Parathyroid adenoma (tissue), 2 donors: Measurements from ENCODE around the gene CCDC85C.

Source experiments
- H2AFZ ChIP-seq: fragments of 300-600 bp; sonication (generic); one replicate; pipeline ENCODE4 v1.7.0; 2017; ENCODE audit warnings: antibody characterized with exemption, mild to moderate bottlenecking
- H3K27ac ChIP-seq: fragments of 300-600 bp; sonication (generic); one replicate; pipeline ENCODE4 v1.7.0; 2017
- H3K27me3 ChIP-seq: fragments of 300-600 bp; sonication (generic); one replicate; pipeline ENCODE4 v1.7.0; 2017; ENCODE audit warnings: low read length; ENCODE audit not compliant: control insufficient read depth, insufficient read depth
- H3K36me3 ChIP-seq: fragments of 300-600 bp; sonication (generic); one replicate; pipeline ENCODE4 v1.7.0; 2017; ENCODE audit warnings: low read length; ENCODE audit not compliant: control insufficient read depth, insufficient read depth
- H3K4me1 ChIP-seq: fragments of 300-600 bp; sonication (generic); one replicate; pipeline ENCODE4 v1.7.0; 2017; ENCODE audit warnings: control low read depth
- H3K4me2 ChIP-seq: fragments of 300-600 bp; sonication (generic); one replicate; pipeline ENCODE4 v1.7.0; 2017; ENCODE audit warnings: low read length
- H3K4me3 ChIP-seq: fragments of 300-600 bp; sonication (generic); one replicate; pipeline ENCODE4 v1.7.0; 2017; ENCODE audit warnings: low read depth, low read length
- H3K79me2 ChIP-seq: fragments of 300-600 bp; sonication (generic); one replicate; pipeline ENCODE4 v1.7.0; 2017; ENCODE audit warnings: control low read depth
- H3K9ac ChIP-seq: fragments of 300-600 bp; sonication (generic); one replicate; pipeline ENCODE4 v1.7.0; 2017; ENCODE audit warnings: mild to moderate bottlenecking
- H3K9me3 ChIP-seq: fragments of 300-600 bp; sonication (generic); one replicate; pipeline ENCODE4 v1.7.0; 2017; ENCODE audit warnings: low read length; ENCODE audit not compliant: control insufficient read depth
- CTCF ChIP-seq: fragments of 300-600 bp; sonication (generic); IDR thresholded peaks from one replicate; pipeline ENCODE4 v1.7.0; 2017; ENCODE audit warnings: antibody characterized with exemption, mild to moderate bottlenecking
- donor health status: primary hyperparathyroidism.

The CCDC85C gene

GRCh38 chr14:99556134-99556791 lies 47.7 kb downstream of the CCDC85C start:
- peaks cover 10% of the 10 kb centered on the region for H3K4me1 ChIP-seq
- no peaks in the 10 kb centered on the region for H3K9me3 ChIP-seq
- H3K36me3 ChIP-seq: no peaks in the 10 kb centered on the region
- H3K27ac ChIP-seq: no peak overlapping the region
- no peaks in the 10 kb centered on the region for H3K27me3 ChIP-seq
- H3K9ac ChIP-seq: no peak overlapping the region
- H3K79me2 ChIP-seq: peaks cover 84% of the 10 kb centered on the region
- H2AFZ ChIP-seq: no peak overlapping the region
- H3K4me2 ChIP-seq: no peak overlapping the region
- H3K4me3 ChIP-seq: no peak overlapping the region
- TF ChIP-seq CTCF: no peak

GRCh38 chr14:99554757-99555531 lies 49.1 kb downstream of the CCDC85C start:
- Histone ChIP-seq H3K27ac (no peak overlapping the region), H3K9ac (no peak overlapping the region), H3K4me1 (peaks cover 6% of the 10 kb centered on the region), H2AFZ (no peak overlapping the region), H3K4me2 (no peak overlapping the region), H3K79me2 (peaks cover 84% of the 10 kb centered on the region), H3K36me3 (no peaks in the 10 kb centered on the region), H3K9me3 (no peaks in the 10 kb centered on the region), H3K27me3 (no peaks in the 10 kb centered on the region), H3K4me3 (no peak overlapping the region)
- no peak for TF ChIP-seq CTCF

GRCh38 chr14:99554184-99554583 lies 49.8 kb downstream of the CCDC85C start:
- Histone ChIP-seq H3K27me3 (no peaks in the 10 kb centered on the region), H3K4me2 (no peak overlapping the region), H3K27ac (no peak overlapping the region), H3K79me2 (peaks cover 86% of the 10 kb centered on the region), H3K9ac (no peak overlapping the region), H3K4me1 (peaks cover 6% of the 10 kb centered on the region), H3K36me3 (no peaks in the 10 kb centered on the region), H3K9me3 (no peaks in the 10 kb centered on the region), H3K4me3 (no peak overlapping the region), H2AFZ (no peak overlapping the region)
- TF ChIP-seq CTCF: no peak

GRCh38 chr14:99552572-99553216 lies 51.3 kb downstream of the CCDC85C start:
- no peaks in the 10 kb centered on the region for H3K27me3 ChIP-seq
- peaks cover 6% of the 10 kb centered on the region for H3K4me1 ChIP-seq
- H3K79me2 ChIP-seq: peaks cover 89% of the 10 kb centered on the region
- H3K4me3 ChIP-seq: no peak overlapping the region
- no peak for TF ChIP-seq CTCF
- no peak overlapping the region for H3K27ac ChIP-seq
- no peak overlapping the region for H3K9ac ChIP-seq
- H3K4me2 ChIP-seq: no peak overlapping the region
- no peaks in the 10 kb centered on the region for H3K9me3 ChIP-seq
- H3K36me3 ChIP-seq: no peaks in the 10 kb centered on the region
- no peak overlapping the region for H2AFZ ChIP-seq
